Measurements from ENCODE around the gene LGALS9C.
"Not testable (repeated sequence)": the region's sequence is repeated elsewhere in the genome, so short reads cannot be mapped to it uniquely, and the experiment has no call there.

The LGALS9C gene

GRCh38 chr17:18478362-18478761 is 1.8 kb downstream of the LGALS9C start:
- not testable (repeated sequence) for DNase-seq (ENCODE audit: low spot score); FAIRE-seq

DNA sequence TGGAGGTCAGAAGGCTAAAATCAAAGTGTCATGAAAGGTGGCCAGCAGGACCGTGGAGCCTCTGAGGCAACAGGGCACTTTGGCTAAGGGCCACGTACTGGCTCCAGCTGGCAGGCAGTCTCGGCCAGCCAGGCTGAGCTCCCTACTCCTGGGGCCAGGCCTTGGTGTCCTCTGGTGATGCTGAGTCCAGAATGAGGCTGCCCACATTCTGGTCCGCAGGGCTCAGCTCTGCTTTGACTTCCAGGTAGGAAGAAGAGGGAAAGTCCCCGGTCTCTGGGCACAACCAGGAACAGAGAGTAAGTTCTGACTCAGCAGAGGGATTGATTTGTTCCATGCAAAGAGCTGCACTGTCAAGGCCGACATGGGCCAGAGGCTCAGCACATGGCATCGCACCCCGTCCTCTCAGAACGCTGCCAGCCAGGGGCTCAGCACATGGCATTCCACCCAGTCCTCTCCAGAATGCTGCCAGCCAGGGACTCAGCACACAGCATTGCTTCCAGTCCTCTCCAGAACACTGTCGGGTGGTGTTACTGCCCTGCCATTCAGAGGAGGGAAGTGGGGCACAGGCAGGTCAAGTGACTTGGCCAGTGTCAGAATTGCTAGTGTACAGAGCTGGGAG is 2.5 kb downstream of the LGALS9C start:
- not testable (repeated sequence) for DNase-seq (ENCODE audit: low spot score); FAIRE-seq

- DNase-seq (ENCODE audit: low spot score); FAIRE-seq: not testable (repeated sequence)
Measured at GRCh38 chr17:18481775-18482174, 5.2 kb downstream of the LGALS9C start.

DNA sequence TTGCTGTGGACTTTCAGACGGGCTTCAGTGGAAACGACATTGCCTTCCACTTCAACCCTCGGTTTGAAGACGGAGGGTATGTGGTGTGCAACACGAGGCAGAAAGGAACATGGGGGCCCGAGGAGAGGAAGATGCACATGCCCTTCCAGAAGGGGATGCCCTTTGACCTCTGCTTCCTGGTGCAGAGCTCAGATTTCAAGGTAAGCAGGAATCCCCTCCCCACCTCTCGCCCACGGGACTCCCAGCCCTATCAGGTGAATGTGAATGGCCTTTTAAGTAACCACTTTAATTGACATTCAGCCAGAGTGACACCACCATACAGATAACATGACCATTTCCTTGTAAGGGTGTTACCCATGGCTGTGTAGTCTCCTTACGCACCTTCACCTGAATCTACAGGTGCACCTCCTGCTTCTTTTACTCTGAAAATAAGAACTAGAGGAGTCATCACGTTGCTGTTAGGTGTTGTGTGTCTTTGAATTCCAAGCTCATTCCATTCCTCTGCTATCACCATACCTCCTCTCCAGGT is 9.4 kb downstream of the LGALS9C start:
- not testable (repeated sequence) for FAIRE-seq; DNase-seq (ENCODE audit: low spot score)

DNA sequence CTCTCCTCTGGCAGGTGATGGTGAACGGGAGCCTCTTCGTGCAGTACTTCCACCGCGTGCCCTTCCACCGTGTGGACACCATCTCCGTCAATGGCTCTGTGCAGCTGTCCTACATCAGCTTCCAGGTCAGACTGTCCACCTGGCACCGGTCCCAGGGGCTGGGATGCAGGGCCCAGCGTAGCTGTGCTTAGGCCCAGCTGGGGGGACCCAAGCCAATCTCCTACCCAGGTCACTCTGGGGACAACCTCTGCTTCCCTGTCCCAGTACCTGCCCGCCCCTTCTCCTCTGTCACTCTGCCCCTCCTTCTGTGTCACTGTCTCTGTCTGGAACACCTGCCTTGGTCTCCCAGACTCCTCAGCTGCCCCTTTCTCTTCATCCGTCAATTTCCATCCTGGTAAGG is 11.0 kb downstream of the LGALS9C start:
- not testable (repeated sequence) for DNase-seq (ENCODE audit: low spot score); FAIRE-seq

- FAIRE-seq: not testable (repeated sequence)
Measured at GRCh38 chr17:18488622-18489021, 12.0 kb downstream of the LGALS9C start.

GRCh38 chr17:18490016-18490415 is 13.4 kb downstream of the LGALS9C start:
- not testable (repeated sequence) for DNase-seq (ENCODE audit: low spot score); FAIRE-seq

More at GRCh38 chr17:18488622-18489021, 12.0 kb downstream of the LGALS9C start:
- DNase-seq (ENCODE audit: low spot score): not testable (repeated sequence)

- DNase-seq (ENCODE audit: low spot score): peak; percentile 7
- not testable (repeated sequence) for FAIRE-seq
Measured at GRCh38 chr17:18492712-18493480, 16.3 kb downstream of the LGALS9C start.

- DNase-seq (ENCODE audit: low spot score); FAIRE-seq: not testable (repeated sequence)
Measured at GRCh38 chr17:18494250-18494768, 17.7 kb downstream of the LGALS9C start.

DNA sequence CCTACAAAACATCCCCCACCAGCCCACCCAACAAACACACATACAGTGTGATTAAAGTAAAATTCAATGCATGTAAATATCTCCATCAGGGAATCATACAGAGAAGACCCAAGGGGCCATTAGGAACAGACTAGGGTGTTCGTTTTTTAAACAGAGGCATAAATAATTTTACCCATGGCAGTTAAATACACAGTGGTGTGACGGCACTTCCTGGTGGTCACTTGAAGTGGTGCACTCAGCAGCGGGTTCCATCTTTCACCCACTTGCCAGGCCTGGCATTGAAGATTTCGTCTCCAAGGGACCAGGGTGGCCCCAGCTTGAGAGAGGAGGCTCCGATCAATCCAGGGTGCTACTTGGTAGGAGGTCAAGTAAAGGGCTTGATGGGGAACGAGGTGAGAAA is 20.5 kb downstream of the LGALS9C start:
- not testable (repeated sequence) for FAIRE-seq; DNase-seq (ENCODE audit: low spot score)

DNA sequence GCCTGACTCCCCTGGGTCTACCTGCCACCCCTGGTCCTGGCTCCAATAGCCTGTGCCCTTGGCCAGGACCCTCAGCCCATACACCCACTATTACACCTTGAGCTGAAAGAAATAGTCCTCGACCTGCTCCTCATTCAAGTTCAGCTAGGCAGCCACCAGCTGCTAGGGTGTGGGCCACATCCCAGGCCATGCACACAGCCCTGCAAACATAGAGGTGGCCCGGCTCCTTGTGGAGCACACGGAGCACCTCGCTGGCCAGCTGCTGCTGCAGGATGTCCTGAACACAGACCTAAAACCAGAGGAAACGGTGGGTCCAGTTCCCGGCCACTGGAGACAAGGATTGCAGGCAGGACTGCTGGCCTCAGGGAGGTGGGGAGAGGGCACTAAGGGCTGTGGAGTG is 22.5 kb downstream of the LGALS9C start:
- not testable (repeated sequence) for FAIRE-seq; DNase-seq (ENCODE audit: low spot score)

GRCh38 chr17:18499756-18500155 is 23.2 kb downstream of the LGALS9C start:
- DNase-seq (ENCODE audit: low spot score); FAIRE-seq: not testable (repeated sequence)

DNA sequence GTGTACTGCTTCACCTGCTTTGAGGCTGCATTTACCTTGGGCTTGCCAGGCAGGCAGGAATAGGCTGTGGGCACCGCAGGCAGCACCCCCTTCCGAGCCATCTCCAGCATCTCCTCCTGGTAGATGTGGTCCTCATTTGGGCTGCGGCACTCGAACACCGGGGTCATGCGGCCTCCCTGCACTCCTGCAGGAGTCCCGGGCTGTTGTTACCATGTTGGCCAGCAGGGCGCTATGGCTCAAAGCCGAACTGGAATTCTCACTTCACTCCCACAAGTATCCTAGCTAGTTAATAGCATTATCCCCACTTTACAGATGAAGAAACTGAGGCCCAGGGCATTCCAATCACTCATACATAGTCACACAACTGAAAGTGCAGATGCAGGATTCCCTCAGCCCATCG is 23.7 kb downstream of the LGALS9C start:
- FAIRE-seq; DNase-seq (ENCODE audit: low spot score): not testable (repeated sequence)

DNA sequence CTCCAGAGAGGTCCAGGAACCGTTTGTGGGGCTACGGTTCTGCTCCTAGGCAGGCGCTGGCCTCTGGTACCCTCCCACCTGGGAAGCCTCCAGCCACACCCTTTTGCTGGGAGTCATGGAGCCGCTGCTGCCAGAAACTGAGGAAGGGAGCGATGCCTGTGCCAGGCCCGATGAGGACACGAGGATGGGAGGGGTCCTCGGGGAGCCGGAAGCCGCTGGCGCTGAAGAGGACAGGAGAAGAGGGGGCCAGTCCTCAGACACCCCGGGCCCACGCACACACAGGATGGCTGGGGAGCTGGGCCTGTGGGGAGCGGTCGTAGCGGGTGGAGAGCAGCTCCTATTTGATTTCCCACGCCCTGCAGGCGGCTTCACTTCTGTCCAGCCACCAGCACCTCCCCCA is 24.2 kb downstream of the LGALS9C start:
- not testable (repeated sequence) for FAIRE-seq

DNA sequence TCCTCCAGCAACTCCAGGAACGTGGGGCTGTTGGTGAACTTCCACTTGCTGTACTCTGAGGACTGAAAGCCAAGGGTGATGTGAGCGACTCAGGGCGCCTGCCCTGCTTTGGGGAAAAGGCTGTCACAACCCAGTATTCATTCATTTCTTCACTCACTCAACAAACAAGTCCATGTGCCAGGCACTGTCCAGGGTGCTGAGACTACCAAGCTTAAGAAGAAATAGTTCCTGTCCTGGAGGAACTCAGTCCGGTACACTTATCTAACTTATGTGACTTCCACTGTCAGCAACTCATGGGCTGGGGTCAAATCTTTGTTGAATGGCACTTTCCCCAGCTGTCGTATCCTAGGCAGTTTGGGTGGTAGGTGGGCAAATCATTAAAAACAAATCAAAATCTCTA is 26.6 kb downstream of the LGALS9C start:
- DNase-seq (ENCODE audit: low spot score); FAIRE-seq: not testable (repeated sequence)

More for the DNA sequence above, 24.2 kb downstream of the LGALS9C start:
- DNase-seq (ENCODE audit: low spot score): not testable (repeated sequence)

DNA sequence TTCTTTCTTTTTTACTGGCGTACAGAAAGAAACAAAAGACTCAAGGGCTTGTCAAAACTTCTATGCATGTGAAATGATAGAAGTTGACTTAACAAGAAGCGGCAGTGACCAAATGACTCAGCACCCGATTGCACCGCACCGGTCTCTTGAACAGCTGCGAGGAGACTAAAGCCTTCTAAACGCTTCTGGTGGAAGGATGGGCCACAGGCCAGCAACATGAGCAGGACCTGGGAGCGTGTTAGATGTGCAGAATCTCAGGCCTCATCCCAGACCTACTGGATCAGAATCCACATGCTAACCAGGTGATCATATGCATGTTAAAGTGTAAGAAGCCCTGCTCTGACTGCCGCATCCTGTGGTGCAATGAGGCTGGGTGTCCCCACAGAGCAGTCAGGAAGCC is 31.1 kb downstream of the LGALS9C start:
- FAIRE-seq; DNase-seq (ENCODE audit: low spot score): not testable (repeated sequence)

GRCh38 chr17:18508667-18509066 is 32.1 kb downstream of the LGALS9C start:
- DNase-seq (ENCODE audit: low spot score); FAIRE-seq: not testable (repeated sequence)

DNA sequence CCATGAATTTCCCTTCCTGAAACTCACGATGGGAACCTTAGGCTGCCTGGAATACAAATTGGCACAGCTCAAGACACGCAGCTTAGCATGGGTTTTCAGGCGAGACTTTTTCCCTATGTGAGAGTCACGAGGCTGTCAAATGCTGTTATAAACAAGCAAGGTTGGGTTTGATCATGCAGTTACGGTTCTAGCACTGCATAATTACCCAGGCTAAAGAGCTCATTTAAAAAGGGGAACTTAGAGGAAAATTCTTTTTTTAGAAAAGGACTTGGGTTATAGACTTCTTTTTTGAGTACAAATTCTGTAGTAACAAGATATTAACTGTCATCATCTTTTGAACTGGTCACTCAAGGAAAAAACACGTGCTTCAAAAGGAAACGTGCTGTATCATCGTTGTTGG is 44.5 kb downstream of the LGALS9C start:
- not testable (repeated sequence) for DNase-seq (ENCODE audit: low spot score); FAIRE-seq

DNA sequence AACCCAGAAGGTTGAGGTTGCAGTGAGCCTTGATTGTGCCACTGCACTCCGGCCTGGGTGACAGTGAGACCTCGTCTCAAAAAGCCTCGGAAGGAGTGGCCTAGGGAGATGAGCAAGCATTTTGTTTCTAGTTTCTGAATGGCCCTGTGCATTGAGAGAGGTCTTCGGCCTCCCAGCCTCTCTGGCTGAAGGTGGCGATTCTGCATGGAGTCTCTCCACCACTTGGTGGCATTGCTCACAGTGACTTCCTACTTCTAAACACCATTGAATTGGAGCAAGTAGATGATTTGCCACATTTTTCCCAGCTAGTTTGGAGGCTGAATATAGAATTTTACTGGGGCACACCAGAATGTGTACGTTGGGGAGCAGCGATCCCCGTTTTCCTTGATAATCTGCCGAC is 48.4 kb downstream of the LGALS9C start:
- DNase-seq (ENCODE audit: low spot score); FAIRE-seq: not testable (repeated sequence)

DNA sequence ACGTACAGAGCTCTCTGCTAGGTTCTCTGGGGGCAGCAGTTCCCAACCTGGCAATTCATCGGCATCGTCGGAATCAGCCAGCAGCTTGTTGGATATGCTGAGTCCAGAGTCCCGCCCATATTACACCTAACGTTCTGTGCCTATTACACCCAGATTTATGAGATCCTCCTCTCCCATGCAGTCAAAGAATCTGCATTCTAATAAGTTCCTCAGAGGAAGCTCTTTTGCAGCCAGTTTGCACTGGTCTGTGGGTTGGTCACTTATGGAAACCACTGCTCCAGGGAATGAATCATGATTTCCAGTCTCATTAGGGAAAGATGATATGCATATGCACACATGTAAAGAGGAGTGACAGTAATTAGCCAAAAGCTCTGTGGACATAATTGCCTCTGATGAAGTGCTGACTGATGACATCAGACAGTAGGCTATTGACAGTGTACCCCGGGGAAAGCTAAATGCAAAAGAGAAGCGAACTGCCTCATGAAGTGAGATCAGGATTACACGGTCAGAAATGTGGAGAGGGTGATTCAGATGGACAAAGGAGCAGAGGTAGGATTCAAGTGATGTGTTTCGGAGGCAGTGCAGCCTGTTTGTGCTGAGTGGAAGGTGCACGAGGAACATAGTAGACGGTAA is 49.7 kb downstream of the LGALS9C start:
- not testable (repeated sequence) for FAIRE-seq; DNase-seq (ENCODE audit: low spot score)

DNA sequence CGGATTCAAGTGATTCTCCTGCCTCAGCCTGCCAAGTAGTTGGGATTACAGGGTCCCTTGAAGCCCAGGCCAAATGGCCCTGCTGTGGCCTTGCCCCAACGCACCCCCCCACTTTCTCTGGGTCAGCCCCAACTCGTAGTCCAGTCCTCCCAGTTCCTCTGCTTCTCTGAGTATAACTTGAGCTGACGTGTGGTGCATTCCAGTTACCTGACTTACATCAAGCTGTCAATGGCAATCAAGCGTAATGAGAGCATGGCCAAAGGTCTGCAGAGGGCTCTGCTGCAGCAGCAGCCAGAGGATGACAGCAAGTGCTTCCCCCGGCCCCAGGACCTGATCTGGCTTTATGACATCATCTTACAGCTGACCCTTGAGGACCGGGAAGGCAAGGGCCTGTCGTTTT is 50.8 kb downstream of the LGALS9C start:
- FAIRE-seq; DNase-seq (ENCODE audit: low spot score): not testable (repeated sequence)
